OCI-LY7 (cell line): ENCODE measurements around the gene DENND10. TPM values are rescaled to one million over a fixed set of nuclear protein-coding genes. Genes with fewer than 3 reads are reported as not detected.

Experiments
- BruUV-seq: library from RNA; stranded (reverse); fragments of 400-500 nt; replicated peaks from 2 replicates; lab custom pipeline; 2021; lab: Mats Ljungman, UMichigan
- CTCF ChIA-PET: fragments of 300-600 bp; sonication (Branson Sonifier 250); formaldehyde crosslinking; loops from one replicate; lab custom pipeline; 2022; ENCODE audit warnings: antibody characterized with exemption; ENCODE audit not compliant: unreplicated experiment; lab: Charles Lee
- POLR2A ChIA-PET: fragments of 300-600 bp; sonication (Branson Sonifier 250); formaldehyde crosslinking; loops from one replicate; lab custom pipeline; 2022; ENCODE audit warnings: antibody characterized with exemption; lab: Charles Lee
- DNase-seq: peaks from one replicate; pipeline ENCODE4 v3.0.0-alpha.2; 2015; ENCODE audit warnings: low spot score
- H2AFZ ChIP-seq: fragments of 200-600 bp; sonication (generic), shearing (Covaris generic); 2 replicates; pipeline ENCODE4 v1.6.1; 2014; ENCODE audit warnings: mild to moderate bottlenecking, antibody characterized with exemption, low read length, moderate library complexity
- H3K27ac ChIP-seq: fragments of 200-600 bp; sonication (generic); 2 replicates; pipeline ENCODE4 v1.5.1; 2014; ENCODE audit warnings: mixed run types, low read depth, mild to moderate bottlenecking, moderate library complexity, low read length, inconsistent platforms; ENCODE audit not compliant: poor library complexity, severe bottlenecking
- H3K36me3 ChIP-seq: fragments of 200-600 bp; sonication (generic); 2 replicates; pipeline ENCODE4 v1.6.1; 2014; ENCODE audit warnings: mild to moderate bottlenecking, antibody characterized with exemption, low read length, moderate library complexity, mixed read lengths; ENCODE audit not compliant: insufficient read depth
- H3K4me1 ChIP-seq: fragments of 200-600 bp; sonication (generic); 2 replicates; pipeline ENCODE4 v1.5.1; 2014; ENCODE audit warnings: mild to moderate bottlenecking, low read length; ENCODE audit not compliant: insufficient read depth, poor library complexity, severe bottlenecking
- H3K4me2 ChIP-seq: fragments of 200-600 bp; sonication (generic); 2 replicates; pipeline ENCODE4 v1.6.1; 2014; ENCODE audit warnings: mild to moderate bottlenecking, low read length
- H3K4me3 ChIP-seq: fragments of 200-600 bp; sonication (generic); 2 replicates; pipeline ENCODE4 v1.5.1; 2014; ENCODE audit warnings: mild to moderate bottlenecking, low read depth, low read length; ENCODE audit not compliant: poor library complexity, severe bottlenecking
- H3K79me2 ChIP-seq: fragments of 200-600 bp; sonication (generic); 2 replicates; pipeline ENCODE4 v1.6.1; 2016; ENCODE audit warnings: low read depth, mild to moderate bottlenecking, low read length, moderate library complexity, mixed read lengths; ENCODE audit not compliant: insufficient read depth
- H3K9me2 ChIP-seq: fragments of 200-600 bp; sonication (generic); 2 replicates; pipeline ENCODE4 v1.6.1; 2016; ENCODE audit warnings: mild to moderate bottlenecking, low read length, mixed read lengths; ENCODE audit not compliant: insufficient read depth
- H3K9me3 ChIP-seq: fragments of 200-600 bp; sonication (generic); 2 replicates; pipeline ENCODE4 v1.6.1; 2014; ENCODE audit warnings: mild to moderate bottlenecking, mixed run types, low read length, mixed read lengths
- H4K20me1 ChIP-seq: fragments of 200-600 bp; sonication (generic); 2 replicates; pipeline ENCODE4 v1.6.1; 2014; ENCODE audit warnings: mild to moderate bottlenecking, antibody characterized with exemption, low read length, moderate library complexity, mixed read lengths; ENCODE audit not compliant: insufficient read depth
- EZH2phosphoT487 ChIP-seq: fragments of 200-600 bp; sonication (generic); IDR thresholded peaks from 2 replicates; pipeline ENCODE4 v1.6.1; 2018; ENCODE audit warnings: low read depth, borderline replicate concordance, mild to moderate bottlenecking, mixed run types, antibody characterized with exemption, low read length, moderate library complexity, mixed read lengths
- intact Hi-C: fragments of 100-400 bp; cut with micrococcal nuclease; formaldehyde crosslinking; loops from one replicate; pipeline ENCODE4 v1.10.0; 2022; ENCODE audit not compliant: unreplicated experiment
- total RNA-seq, 2 experiments: library from RNA; depleted of rRNA in 1 of 2; stranded (reverse); fragments of >200 nt in 1 of 2; shearing (Covaris generic) in 1 of 2; gene quantifications; 2 replicates each; pipeline ENCODE4 v1.2.3, GENCODE V29; 2014 to 2022
- TF ChIP-seq, protein P1 (sequence below): fragments of 200-600 bp; sonication (generic); conservative IDR thresholded peaks from 2 replicates; pipeline ENCODE4 v1.5.1; 2014; ENCODE audit warnings: mild to moderate bottlenecking, antibody characterized with exemption, low read length, moderate library complexity, mixed read lengths

Gene DENND10
- total RNA-seq, 2 experiments from 2014 or later: 17.8 to 27.1 TPM

DNA sequence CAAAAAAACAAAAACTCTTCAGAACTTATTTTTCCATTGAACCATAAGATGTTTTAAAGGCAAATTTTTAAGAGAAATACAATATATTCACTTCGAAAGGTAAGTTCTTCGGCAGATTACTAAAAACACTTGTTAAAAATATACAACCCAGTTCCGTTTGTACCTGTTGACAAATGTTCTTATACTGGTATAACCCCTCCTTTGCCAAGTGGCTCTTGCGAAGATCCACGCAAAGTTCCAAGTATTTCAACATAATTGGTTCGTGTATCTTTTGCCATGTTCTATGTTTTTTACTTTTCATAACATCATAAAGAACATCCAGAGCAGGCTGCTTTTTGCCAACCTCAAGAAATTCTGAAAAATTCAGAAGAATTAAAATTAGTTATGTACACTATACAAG lies 30.3 kb upstream of the DENND10 start:
- DNase-seq: no peak
- Histone ChIP-seq H3K4me3 (no peak overlapping the region), H3K4me2 (no peak overlapping the region), H3K9me2 (no peaks in the 10 kb centered on the region), H2AFZ (no peak overlapping the region), H3K36me3 (peaks cover 91% of the 10 kb centered on the region), H3K79me2 (peaks cover 100% of the 10 kb centered on the region), H3K27ac (no peak overlapping the region), H4K20me1 (peaks cover 35% of the 10 kb centered on the region), H3K4me1 (peaks cover 27% of the 10 kb centered on the region), H3K9me3 (no peaks in the 10 kb centered on the region)
- ChIA-PET CTCF (no interaction called here), POLR2A (interaction anchor here (0.7 to 1.0 kb wide), 2 partner anchors 22 to 58 kb away, joined by 3 read pairs; no protein-coding TSS in a partner anchor)
- no TSS peak for BruUV-seq
- no peak for TF ChIP-seq EZH2phosphoT487
- TF ChIP-seq, protein P1, sequence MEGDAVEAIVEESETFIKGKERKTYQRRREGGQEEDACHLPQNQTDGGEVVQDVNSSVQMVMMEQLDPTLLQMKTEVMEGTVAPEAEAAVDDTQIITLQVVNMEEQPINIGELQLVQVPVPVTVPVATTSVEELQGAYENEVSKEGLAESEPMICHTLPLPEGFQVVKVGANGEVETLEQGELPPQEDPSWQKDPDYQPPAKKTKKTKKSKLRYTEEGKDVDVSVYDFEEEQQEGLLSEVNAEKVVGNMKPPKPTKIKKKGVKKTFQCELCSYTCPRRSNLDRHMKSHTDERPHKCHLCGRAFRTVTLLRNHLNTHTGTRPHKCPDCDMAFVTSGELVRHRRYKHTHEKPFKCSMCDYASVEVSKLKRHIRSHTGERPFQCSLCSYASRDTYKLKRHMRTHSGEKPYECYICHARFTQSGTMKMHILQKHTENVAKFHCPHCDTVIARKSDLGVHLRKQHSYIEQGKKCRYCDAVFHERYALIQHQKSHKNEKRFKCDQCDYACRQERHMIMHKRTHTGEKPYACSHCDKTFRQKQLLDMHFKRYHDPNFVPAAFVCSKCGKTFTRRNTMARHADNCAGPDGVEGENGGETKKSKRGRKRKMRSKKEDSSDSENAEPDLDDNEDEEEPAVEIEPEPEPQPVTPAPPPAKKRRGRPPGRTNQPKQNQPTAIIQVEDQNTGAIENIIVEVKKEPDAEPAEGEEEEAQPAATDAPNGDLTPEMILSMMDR: no peak
- intact Hi-C loops: no loop called here

- POLR2A ChIA-PET: interaction anchor here (0.8 to 1.9 kb wide), 4 partner anchors 9 to 323 kb away, joined by 3 to 10 read pairs (median 3); partner anchors contain the start of gene DENND10
- Histone ChIP-seq H3K36me3 (peaks cover 62% of the 10 kb centered on the region), H4K20me1 (peaks cover 26% of the 10 kb centered on the region), H3K4me3 (peak overlapping the region; percentile 79), H3K4me1 (peaks cover 30% of the 10 kb centered on the region), H3K9me2 (no peaks in the 10 kb centered on the region), H3K9me3 (no peaks in the 10 kb centered on the region), H3K4me2 (peak overlapping the region; percentile 75), H3K79me2 (peaks cover 79% of the 10 kb centered on the region), H3K27ac (no peak overlapping the region), H2AFZ (no peak overlapping the region)
- intact Hi-C loops: loop anchor here (2.0 kb wide), 1 partner anchor 48 kb away; no protein-coding TSS in a partner anchor
- CTCF ChIA-PET: no interaction called here
- BruUV-seq: no TSS peak
- no peak for DNase-seq
- TF ChIP-seq, protein P1: no peak
- TF ChIP-seq EZH2phosphoT487: no peak
Measured at GRCh38 chr10:119078422-119079179, 25.3 kb upstream of the DENND10 start.
